GM10847 (cell line): ENCODE data around the gene FYN.

Source experiments
- POLR2A ChIP-seq: IDR thresholded peaks from 2 replicates; pipeline ENCODE4 v1.6.1; 2011; ENCODE audit not compliant: insufficient read length; ENCODE audit errors: extremely low read depth

FYN gene

DNA sequence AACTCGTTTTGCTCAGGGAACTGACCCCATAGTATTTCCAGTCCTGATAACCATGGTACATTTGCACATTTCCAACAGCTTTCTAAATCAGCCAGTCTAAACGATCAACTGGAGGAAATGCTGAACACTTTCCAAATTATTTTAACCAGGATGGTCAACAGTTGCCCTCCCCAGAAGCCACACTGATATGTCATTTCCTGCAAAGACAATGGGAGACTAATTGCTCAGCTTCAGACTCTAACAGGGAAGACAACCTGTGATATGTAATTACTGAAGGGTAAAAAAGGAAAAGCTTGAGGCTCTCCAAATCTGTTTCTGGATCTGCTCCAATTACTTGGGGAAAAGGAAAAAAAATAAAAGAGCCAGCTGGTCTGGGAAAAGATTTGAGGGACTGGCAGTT, 88.8 kb downstream of the FYN start:
- TF ChIP-seq POLR2A, result no peak

DNA sequence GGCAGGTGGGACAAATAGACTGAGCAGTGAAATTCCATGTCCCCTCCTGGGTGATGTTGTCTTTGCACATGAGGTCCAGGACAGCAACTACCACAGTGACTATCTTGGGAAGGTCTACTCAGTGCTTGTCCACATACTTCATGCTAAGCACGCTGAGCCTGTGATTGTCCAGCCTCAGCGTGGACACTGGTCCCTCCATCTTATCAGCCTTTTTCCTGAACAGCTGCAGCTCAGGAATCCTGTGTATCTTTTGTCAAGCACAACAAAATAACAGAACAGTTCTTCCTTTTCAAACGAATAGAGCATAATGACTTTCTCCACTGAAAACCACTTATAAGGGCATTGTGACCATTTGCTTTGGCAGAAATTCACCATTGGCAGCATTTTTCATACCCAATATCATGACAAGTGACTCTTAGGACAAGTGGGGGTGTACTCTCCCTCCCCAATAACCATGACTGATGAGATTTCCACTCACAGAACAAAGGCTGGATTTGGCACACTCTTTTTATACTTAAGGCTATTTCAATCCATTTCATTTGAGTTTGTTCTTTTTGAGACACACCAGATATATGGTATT, 90.3 kb downstream of the FYN start:
- no peak for TF ChIP-seq POLR2A

DNA sequence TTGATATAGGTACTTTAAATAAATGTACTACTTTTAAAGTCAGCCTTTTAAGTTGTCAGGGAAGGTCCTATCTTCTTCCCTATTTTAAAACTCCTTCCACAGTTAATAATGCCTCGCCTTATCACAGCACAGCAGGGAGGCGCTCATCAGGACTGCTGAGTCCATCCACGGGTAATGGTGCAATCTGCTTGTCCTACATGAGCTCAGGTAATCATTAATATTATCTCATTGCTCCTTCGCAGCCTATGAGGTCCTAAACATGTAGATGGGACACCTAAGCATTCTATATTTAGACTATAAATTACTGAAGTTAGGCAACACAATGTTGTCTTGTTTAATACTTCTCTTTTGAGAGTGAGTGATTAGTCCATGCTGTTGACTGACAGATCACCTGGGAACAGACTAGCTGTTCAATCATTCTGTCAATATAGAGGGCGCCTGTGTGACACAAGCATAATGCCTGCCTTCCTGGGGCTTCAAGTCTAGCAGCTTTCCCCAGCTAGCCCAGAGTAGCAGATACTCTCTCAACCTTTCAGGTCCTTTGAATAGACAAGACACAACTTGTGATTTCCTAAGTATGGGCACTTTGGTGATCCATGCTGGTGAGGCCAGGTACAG, 91.0 kb downstream of the FYN start:
- TF ChIP-seq POLR2A, result no peak

DNA sequence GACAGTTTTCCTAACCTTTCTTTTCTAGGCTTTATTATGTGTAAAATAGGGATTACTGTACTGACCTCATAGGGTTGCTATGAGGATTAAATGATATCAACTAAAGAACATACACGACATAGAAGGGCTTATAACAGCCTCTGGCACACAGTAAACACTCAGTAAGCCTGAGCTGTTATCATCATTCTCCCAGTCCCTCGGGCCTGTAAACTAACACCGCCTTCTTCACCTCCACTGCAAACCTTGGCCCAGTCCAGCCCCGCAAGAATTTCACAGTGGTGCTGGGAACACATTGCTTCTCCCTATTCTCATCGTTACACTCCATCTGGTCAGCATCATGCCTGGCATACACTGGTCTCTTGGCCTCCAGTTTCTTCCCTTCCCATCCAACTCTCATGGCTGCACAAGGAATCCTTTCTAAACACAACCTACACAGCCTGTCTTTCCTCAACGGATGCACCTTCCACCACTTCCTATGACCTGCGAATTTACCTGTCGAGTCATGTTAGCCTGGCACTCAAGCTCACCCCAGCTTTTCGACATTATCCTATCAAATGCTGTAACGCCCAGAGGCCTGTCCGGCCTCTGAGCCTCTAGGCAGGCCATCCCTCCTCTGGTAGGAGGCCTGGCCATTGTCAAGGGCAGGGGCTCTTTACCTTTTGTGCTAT, 92.1 kb downstream of the FYN start:
- TF ChIP-seq POLR2A, result no peak

DNA sequence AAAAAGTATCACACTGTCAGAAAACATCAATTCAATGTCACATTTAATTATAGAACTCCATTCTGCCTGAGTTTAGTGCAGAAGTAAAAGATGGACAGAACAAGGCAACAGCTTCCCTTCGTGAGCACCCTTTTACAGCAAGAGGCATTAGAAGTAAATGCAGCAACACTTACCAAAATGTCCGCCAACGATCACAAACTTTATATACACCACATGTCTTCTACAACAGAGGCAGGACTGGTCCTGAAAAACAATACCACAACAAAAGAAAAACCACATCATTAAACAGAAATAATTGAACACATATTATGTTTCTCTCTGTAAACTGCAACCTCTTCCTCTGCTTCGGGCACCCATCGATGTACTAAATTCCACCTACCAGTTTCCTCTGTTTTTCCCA, 92.9 kb downstream of the FYN start:
- no peak for TF ChIP-seq POLR2A

DNA sequence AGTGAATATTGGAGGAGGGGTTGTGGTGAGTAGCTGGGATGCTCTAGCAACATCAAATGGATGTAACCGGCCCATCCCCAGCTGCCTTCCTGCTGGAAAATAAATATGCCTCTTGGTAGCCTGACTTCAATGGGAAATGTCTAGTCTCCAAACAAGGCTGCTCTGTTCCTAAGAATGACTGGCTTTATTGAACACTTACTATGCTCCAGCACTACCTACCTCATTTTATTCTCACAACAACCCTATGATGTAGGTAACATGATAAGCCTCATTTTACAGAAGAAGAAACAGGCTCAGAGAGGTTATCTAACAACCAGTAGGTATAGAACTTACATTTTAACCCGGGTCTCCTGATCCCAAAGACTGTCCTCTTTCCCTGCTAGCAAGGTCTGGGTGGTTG, 93.6 kb downstream of the FYN start:
- no peak for TF ChIP-seq POLR2A

DNA sequence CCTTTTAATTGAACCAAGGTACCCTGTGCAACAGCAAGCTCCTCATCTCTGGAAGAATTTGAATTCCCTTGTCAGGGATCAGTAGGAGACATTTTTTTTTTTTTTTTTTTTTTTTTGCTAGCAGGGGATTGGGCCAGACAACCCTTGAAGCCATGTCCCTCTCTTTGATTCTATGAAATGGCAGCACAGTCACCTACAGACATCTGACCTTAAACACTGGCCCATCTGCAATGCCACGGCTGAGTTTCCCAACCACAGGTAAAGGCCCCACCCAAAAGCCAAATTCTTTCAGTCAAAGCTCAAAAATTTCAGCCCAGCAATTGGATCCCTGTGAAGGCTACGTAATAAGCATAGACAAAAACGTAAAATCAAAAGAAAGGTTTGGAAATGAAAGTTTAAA, 94.2 kb downstream of the FYN start:
- no peak for TF ChIP-seq POLR2A

DNA sequence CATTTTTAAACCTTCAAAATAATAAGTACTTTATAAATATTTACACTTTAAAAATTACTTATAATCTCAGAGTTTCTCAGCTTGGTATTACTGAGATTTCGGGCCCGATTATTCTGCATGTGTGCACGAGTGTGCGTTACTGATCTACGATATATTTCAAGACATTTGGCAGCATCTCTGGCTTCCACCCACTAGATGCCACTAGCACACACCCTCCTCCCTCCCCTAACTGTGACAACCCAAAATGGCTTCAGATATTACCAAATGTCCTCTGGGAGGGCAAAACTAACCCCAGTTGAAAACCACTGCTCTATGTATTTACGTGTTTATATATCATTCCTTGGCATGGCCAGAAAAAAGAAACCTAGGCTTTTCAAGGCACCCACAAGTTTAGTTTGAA, 95.9 kb downstream of the FYN start:
- TF ChIP-seq POLR2A, result no peak

DNA sequence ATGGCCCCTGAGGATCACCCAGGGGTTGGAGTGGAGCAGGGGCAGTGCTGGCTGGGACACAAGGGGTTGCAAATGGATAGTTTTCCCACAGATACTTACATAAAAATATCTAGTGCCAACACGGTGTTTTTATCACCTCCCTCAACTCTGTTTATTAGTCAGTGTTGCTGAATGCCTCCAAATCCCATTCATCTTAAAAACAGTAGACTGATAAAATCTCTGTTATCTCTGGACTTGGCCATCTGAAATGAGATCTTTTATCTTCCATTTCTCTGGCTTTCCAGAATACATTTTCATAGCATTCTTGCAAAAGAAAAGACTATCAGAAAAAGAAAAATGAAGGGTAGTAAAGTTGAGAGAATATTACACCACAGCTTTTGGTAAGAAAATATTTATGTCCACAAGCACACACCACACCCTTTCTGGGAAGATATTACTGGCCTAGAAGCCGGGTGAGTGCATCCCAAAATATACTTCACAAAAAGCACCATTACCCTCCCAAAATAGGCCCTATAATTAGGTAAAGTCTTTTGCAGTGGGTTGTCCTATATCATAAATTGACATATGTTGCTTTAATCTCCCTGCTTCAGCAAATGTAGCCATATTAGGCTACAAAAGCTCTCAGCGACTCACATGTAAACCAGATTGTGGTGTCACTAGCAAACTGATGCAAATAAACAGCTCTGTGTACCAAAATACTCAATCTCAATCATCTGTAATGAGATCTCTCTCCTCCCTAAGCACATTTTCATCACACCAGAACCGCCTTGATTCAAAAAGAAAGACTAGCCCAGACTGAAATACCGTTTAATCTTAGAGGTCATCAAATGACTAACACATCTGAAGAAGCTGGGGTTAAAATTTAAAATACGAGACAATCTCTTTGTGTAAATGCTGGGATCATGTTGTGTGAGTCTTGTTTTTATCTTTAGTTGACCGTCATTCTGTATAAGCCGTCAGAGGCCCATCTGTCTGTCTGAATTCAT, 96.7 kb downstream of the FYN start:
- TF ChIP-seq POLR2A, result no peak

DNA sequence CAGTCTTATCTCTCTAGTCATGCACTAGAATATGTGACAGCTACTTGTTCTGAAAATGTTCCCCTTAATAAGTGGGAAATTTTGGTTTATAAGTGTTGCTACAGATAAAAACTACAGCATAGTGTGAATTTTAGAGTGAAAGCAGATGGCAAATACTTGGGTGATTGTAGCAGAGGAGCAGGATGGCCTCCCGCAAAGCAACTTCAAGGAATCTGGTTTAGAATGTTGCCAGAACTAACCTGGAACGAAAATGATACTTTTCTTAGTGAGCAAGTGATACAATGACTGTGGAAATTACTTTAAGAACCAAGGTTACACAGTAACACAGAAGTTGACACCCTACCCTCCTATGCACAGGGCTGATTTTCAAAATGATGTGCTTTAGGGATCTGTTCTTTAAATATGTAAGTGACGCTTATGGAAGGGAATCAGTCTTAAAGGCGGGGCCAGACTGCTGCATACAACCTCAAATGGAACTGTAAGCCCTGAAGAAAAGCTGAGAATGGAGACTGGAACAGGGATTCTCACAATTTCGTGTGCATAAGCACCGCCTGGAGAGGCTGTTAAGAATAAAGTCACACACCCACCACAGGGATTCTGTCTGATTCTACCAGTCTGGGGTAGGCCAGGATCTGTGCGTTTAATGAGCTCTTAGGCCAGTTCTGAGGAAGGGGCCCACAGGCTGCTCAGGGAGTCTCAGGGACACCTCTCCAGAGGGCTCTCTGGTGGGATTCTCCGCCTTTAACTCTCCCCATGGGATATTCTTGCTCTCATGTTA, 97.9 kb downstream of the FYN start:
- no peak for TF ChIP-seq POLR2A

DNA sequence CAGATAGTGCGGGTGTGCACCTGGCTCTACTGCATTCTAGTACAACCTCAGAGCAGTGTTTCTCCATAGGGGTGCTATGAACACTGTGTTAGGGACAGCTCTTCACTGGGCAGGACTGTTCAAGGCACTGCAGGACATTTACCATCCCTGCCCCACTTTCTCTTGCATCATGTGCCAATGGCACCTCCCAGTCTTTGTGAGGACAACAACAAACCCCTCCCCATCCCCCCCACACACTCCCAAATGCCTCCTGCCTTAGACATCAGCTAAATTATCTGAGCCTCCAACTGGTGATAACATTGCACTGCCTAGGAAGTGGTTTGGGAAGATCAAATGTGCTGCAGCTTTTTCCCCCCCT, 98.9 kb downstream of the FYN start:
- no peak for TF ChIP-seq POLR2A

DNA sequence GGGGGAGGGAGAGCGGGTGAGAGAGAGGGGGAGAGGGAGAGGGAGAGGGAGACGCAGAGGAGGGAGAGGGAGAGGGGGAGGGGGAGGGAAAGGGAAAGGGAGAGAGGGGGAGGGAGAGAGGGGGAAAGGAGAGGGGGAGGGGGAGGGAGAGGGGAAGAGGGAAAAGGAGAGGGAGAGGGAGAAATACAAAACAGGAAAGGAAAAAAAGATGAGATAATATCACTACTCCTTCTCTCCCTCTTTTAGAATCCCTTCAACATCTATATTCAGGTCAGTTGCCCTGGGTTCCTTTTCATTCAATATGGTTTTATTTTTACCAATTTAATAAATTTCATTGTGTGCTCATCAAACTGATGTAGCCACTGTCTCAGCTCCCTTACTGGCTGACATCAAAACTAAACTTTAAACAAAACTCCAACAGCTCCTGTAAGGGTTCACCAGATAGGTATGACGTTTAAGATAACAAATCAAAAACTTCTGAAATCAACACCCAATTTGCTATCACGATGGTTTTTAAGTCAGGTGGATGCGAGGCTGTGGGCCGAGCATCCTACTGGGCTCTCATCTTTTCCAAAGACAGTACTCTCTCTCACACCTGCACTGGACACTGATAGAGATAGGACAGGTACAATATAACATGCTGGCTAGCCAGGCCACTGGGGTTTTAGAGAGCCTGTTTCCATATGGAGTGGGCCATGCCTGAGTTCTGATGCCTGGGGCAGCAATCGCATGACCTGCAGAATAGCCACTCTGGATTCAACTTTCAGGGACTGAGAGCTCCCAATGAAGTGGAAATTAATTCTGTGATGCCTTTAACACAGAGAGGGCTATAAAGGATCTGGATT, 99.5 kb downstream of the FYN start:
- no peak for TF ChIP-seq POLR2A

DNA sequence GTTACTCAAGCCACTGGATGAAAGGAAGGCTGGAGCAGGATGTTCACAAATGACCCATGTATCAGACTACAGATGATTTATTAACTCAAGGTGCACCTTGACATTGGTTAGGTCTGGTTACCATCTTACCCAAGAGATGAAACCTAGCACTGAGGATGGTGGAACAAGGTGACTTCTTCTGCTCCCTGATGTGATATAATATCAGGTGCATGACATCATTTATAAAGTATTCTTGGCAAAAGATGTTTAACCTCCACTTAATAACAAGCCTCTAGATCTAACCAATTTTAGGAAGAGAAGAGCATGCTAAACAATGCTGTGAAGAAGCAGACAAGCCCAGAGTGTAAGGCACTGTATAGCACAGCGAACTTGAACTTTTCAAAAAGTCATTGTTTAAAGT, 100.9 kb downstream of the FYN start:
- no peak for TF ChIP-seq POLR2A

DNA sequence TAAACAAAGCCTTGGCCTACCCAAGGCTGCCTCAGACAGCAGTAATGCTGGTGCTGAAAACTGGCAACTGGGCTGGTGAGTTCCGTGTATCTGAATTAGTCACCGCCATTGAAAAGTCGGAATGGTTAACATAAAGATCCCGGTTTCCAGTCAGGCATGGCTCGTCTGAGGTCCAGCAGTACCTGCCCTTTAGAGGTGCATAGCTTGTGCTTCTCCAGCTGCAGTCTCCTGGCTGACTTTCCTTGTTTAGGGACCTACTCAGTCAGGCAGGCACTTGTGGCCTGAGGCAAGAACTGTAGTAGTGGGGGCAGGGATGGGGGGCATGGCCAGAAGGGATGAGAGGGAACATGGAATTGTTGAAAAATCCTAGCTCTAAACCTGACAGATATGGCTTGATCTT, 101.6 kb downstream of the FYN start:
- TF ChIP-seq POLR2A, result no peak

DNA sequence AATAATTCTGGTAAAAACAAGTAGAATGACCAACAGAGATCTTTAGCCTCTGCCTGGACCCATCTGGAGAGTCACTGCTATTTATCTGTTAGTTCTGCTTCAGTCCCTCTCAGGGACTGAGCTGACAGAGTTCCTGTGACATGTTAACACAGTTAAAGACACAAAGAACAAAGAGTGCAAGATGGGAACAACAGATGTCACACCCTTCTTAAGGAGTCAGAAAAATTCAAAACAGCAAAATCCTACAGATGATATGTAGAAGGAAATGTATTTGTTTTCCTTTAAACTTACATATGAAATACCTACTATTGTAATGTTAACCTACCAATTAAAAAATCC, 102.2 kb downstream of the FYN start:
- TF ChIP-seq POLR2A, result no peak
